BE2C (cell line): Measurements from ENCODE around the gene TSG101.
A peak's percentile ranks its signal among the peaks of the same experiment; 100 is the strongest.

Experiments used
- DNase-seq: peaks from one replicate; pipeline ENCODE4 v3.0.0-alpha.2; 2020
- H3K27me3 ChIP-seq: fragments of 250-450 bp; sonication (Bioruptor Pico); 2 replicates; pipeline ENCODE4 v1.5.1; 2020; ENCODE audit warnings: mild to moderate bottlenecking
- H3K36me3 ChIP-seq: fragments of 250-450 bp; sonication (Bioruptor Pico); 2 replicates; pipeline ENCODE4 v1.5.1; 2020; ENCODE audit warnings: mild to moderate bottlenecking
- H3K4me1 ChIP-seq: fragments of 250-450 bp; sonication (Bioruptor Pico); 2 replicates; pipeline ENCODE4 v1.5.1; 2020
- H3K4me3 ChIP-seq: 2 replicates; pipeline ENCODE4 v1.5.1; 2011; ENCODE audit warnings: low read depth, low read length
- H3K9me3 ChIP-seq: fragments of 250-450 bp; sonication (Bioruptor Pico); 2 replicates; pipeline ENCODE4 v1.5.1; 2020
- TF ChIP-seq, protein P1 (sequence below): IDR thresholded peaks from 2 replicates; pipeline ENCODE4 v1.5.1; 2012; ENCODE audit warnings: mild to moderate bottlenecking, low read depth, low read length

TSG101 gene

GRCh38 chr11:18548001-18548400 lies 21.3 kb upstream of the TSG101 start:
- Histone ChIP-seq H3K36me3 (no peaks in the 10 kb centered on the region), H3K4me3 (no peak overlapping the region), H3K4me1 (no peaks in the 10 kb centered on the region), H3K27me3 (no peaks in the 10 kb centered on the region), H3K9me3 (no peaks in the 10 kb centered on the region)
- no peak for DNase-seq
- TF ChIP-seq, protein P1, sequence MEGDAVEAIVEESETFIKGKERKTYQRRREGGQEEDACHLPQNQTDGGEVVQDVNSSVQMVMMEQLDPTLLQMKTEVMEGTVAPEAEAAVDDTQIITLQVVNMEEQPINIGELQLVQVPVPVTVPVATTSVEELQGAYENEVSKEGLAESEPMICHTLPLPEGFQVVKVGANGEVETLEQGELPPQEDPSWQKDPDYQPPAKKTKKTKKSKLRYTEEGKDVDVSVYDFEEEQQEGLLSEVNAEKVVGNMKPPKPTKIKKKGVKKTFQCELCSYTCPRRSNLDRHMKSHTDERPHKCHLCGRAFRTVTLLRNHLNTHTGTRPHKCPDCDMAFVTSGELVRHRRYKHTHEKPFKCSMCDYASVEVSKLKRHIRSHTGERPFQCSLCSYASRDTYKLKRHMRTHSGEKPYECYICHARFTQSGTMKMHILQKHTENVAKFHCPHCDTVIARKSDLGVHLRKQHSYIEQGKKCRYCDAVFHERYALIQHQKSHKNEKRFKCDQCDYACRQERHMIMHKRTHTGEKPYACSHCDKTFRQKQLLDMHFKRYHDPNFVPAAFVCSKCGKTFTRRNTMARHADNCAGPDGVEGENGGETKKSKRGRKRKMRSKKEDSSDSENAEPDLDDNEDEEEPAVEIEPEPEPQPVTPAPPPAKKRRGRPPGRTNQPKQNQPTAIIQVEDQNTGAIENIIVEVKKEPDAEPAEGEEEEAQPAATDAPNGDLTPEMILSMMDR = no peak

- TF ChIP-seq, protein P1 = peak; percentile 41
- Histone ChIP-seq H3K27me3 (no peaks in the 10 kb centered on the region), H3K4me3 (no peak overlapping the region), H3K9me3 (no peaks in the 10 kb centered on the region), H3K4me1 (no peaks in the 10 kb centered on the region), H3K36me3 (no peaks in the 10 kb centered on the region)
- DNase-seq = no peak
Observed at GRCh38 chr11:18540207-18541009, 13.7 kb upstream of the TSG101 start.

DNA sequence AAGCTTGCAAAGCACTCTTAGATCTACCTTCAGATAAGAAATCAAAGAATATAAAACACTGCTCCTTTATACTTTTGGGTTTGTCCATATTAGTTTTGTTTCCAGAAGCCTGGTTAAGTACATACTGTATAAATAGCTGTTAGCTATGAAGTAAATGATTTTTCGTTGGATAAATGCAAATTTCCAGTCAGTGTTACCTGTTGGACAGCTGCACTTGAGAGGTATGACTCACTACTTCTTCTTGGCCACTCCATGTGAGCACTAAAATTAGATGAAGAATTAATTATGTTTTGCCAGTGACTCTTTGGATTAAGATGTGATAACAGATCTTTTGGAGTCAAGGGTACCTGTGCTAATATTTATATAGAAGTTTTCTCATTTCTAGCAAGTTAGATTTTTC lies 9.5 kb upstream of the TSG101 start:
- DNase-seq = no peak
- Histone ChIP-seq H3K4me1 (no peaks in the 10 kb centered on the region), H3K36me3 (no peaks in the 10 kb centered on the region), H3K27me3 (no peaks in the 10 kb centered on the region), H3K4me3 (no peak overlapping the region), H3K9me3 (no peaks in the 10 kb centered on the region)
- TF ChIP-seq, protein P1 = no peak

DNA sequence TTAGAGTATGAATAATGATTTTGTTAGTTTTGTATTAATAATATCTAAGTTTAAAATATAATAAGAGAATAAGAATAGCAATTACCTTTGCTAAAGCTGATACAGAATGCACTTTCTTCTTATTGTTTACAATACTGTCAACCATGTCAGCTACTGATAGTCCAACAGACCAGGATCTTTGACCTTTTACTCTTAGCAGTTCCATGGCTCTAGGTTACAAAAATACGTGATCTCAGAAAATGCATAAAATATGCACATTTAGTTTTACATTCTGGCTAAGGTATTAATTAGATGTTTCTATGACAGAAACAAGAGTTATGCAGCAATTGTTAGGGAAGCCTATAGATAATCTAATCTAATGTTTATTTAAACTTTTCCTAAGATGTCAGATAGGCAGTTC lies 7.5 kb upstream of the TSG101 start:
- no peak overlapping the region for H3K4me3 ChIP-seq
- no peak for DNase-seq
- TF ChIP-seq, protein P1 = no peak
- no peaks in the 10 kb centered on the region for H3K9me3 ChIP-seq
- H3K36me3 ChIP-seq = no peaks in the 10 kb centered on the region
- no peaks in the 10 kb centered on the region for H3K27me3 ChIP-seq
- no peaks in the 10 kb centered on the region for H3K4me1 ChIP-seq

- no peaks in the 10 kb centered on the region for H3K36me3 ChIP-seq
- no peaks in the 10 kb centered on the region for H3K27me3 ChIP-seq
- no peaks in the 10 kb centered on the region for H3K4me1 ChIP-seq
- no peak for DNase-seq
- TF ChIP-seq, protein P1 = no peak
- H3K4me3 ChIP-seq = no peak overlapping the region
- H3K9me3 ChIP-seq = no peaks in the 10 kb centered on the region
Observed at GRCh38 chr11:18533365-18533764, 6.6 kb upstream of the TSG101 start.

- Histone ChIP-seq H3K9me3 (no peaks in the 10 kb centered on the region), H3K36me3 (no peaks in the 10 kb centered on the region), H3K27me3 (no peaks in the 10 kb centered on the region), H3K4me1 (no peaks in the 10 kb centered on the region), H3K4me3 (peak overlapping the region; percentile 87)
- DNase-seq = no peak
- TF ChIP-seq, protein P1 = no peak
Observed at GRCh38 chr11:18527512-18527911, 770 bp upstream of the TSG101 start.
